Renal cortex interstitium (tissue), 11 donors: Measurements from ENCODE around the gene MFAP3. TPM values are rescaled to one million over a fixed set of nuclear protein-coding genes. Genes with fewer than 3 reads are reported as not detected.

Source experiments
- DNase-seq, 11 donors: peaks; one replicate each; pipeline ENCODE4 v3.0.0-alpha.2; 2013; ENCODE audit warnings: low read depth in 9 of 11, low spot score in 4 of 11; ENCODE audit errors: extremely low read depth in 1 of 11
- polyA plus RNA-seq, 3 donors: library from polyadenylated mRNA; unstranded; fragments of 120-200 nt; gene quantifications; one replicate each; pipeline ENCODE4 v1.2.1, GENCODE V29; 2013; ENCODE audit not compliant: insufficient read length in 3 of 3

Gene MFAP3
- polyA plus RNA-seq, 3 donors, result 39.9 to 50.9 (median 49.8) TPM

GRCh38 chr5:154078272-154078671 lies 39.5 kb downstream of the MFAP3 start:
- no peak for DNase-seq

- DNase-seq, result no peak
Measured at GRCh38 chr5:154081246-154081645, 42.5 kb downstream of the MFAP3 start.

GRCh38 chr5:154084062-154084639 lies 45.4 kb downstream of the MFAP3 start:
- DNase-seq, result no peak

GRCh38 chr5:154086146-154086545 lies 47.4 kb downstream of the MFAP3 start:
- DNase-seq, result no peak

GRCh38 chr5:154086641-154087040 lies 47.9 kb downstream of the MFAP3 start:
- DNase-seq, result no peak

- DNase-seq, result no peak
Measured at GRCh38 chr5:154087260-154087659, 48.5 kb downstream of the MFAP3 start.

GRCh38 chr5:154088801-154089200 lies 50.0 kb downstream of the MFAP3 start:
- no peak for DNase-seq

GRCh38 chr5:154090656-154091055 lies 51.9 kb downstream of the MFAP3 start:
- DNase-seq, result no peak

GRCh38 chr5:154092356-154093141 lies 53.8 kb downstream of the MFAP3 start:
- no peak for DNase-seq

- no peak for DNase-seq
Measured at GRCh38 chr5:154093142-154093532, 54.4 kb downstream of the MFAP3 start.

GRCh38 chr5:154095904-154096303 lies 57.1 kb downstream of the MFAP3 start:
- DNase-seq, result no peak

- peak in 1 of 11 donors; percentile 54 for DNase-seq
Measured at GRCh38 chr5:154097031-154097430, 58.3 kb downstream of the MFAP3 start.

GRCh38 chr5:154098465-154098864 lies 59.7 kb downstream of the MFAP3 start:
- no peak for DNase-seq

GRCh38 chr5:154101184-154101583 lies 62.4 kb downstream of the MFAP3 start:
- DNase-seq, result no peak

GRCh38 chr5:154103233-154103632 lies 64.5 kb downstream of the MFAP3 start:
- DNase-seq, result no peak

Other genes with a start within 250 kb of the MFAP3 start
- 10 to 100 TPM; 31.2 to 39.1 (median 32.5) TPM for gene FAM114A2, start 57 bp upstream of the MFAP3 start, polyA plus RNA-seq
- gene GALNT10, start 151.8 kb downstream of the MFAP3 start, polyA plus RNA-seq, result 10 to 100 TPM; 25.9 to 29.1 (median 27.5) TPM